ENCODE data around the gene FOXF2. TPM values are rescaled to one million over a fixed set of nuclear protein-coding genes. Genes with fewer than 3 reads are reported as not detected.
A peak's percentile ranks its signal among the peaks of the same experiment; 100 is the strongest.

Gene FOXF2
- total RNA-seq, 1 experiment from 2014 or later = 8.0 TPM

- intact Hi-C loops (cut with micrococcal nuclease) = no loop called here
- TF ChIP-seq CTCF (IDR thresholded peaks at IDR 0.05; ENCODE audit: unreplicated experiment) = no peak
- Mint-ChIP-seq H3K36me3 (ENCODE audit: insufficient read depth, unreplicated experiment) (no peaks in the 10 kb centered on the region), H3K4me3 (ENCODE audit: unreplicated experiment) (no peak overlapping the region), H3K4me1 (ENCODE audit: insufficient read depth, unreplicated experiment) (peaks cover 19% of the 10 kb centered on the region), H3K27me3 (ENCODE audit: insufficient read depth, unreplicated experiment) (no peaks in the 10 kb centered on the region), H3K27ac (ENCODE audit: low read depth, unreplicated experiment) (no peak overlapping the region), H3K9me3 (ENCODE audit: unreplicated experiment) (no peaks in the 10 kb centered on the region)
- ChIA-PET POLR2A (no interaction called here), CTCF (interaction anchor here (0.5 to 1.8 kb wide), 3 partner anchors 15 to 643 kb away, joined by 3 to 4 read pairs (median 3); no protein-coding TSS in a partner anchor)
- BruUV-seq (replicated peaks) = no TSS peak
- DNase-seq (ENCODE audit: unreplicated experiment) = no peak
Observed at GRCh38 chr6:1439349-1439748, 50.0 kb downstream of the FOXF2 start.

- ChIA-PET POLR2A (no interaction called here), CTCF (no interaction called here)
- no peak for DNase-seq (ENCODE audit: unreplicated experiment)
- intact Hi-C loops (cut with micrococcal nuclease) = no loop called here
- H3K4me1 Mint-ChIP-seq (ENCODE audit: insufficient read depth, unreplicated experiment) = peaks cover 5% of the 10 kb centered on the region
- TF ChIP-seq CTCF (IDR thresholded peaks at IDR 0.05; ENCODE audit: unreplicated experiment) = no peak
- H3K4me3 Mint-ChIP-seq (ENCODE audit: unreplicated experiment) = no peak overlapping the region
- H3K27ac Mint-ChIP-seq (ENCODE audit: low read depth, unreplicated experiment) = no peak overlapping the region
- no TSS peak for BruUV-seq (replicated peaks)
- H3K27me3 Mint-ChIP-seq (ENCODE audit: insufficient read depth, unreplicated experiment) = no peaks in the 10 kb centered on the region
- H3K36me3 Mint-ChIP-seq (ENCODE audit: insufficient read depth, unreplicated experiment) = no peaks in the 10 kb centered on the region
- no peaks in the 10 kb centered on the region for H3K9me3 Mint-ChIP-seq (ENCODE audit: unreplicated experiment)
Observed at GRCh38 chr6:1442929-1443328, 53.6 kb downstream of the FOXF2 start.

Small RNA genes within 50 kb of the gene (microRNA-seq; reads per million reads assigned to microRNA genes)
- 19.2 reads per million, percentile 57 among the genes with 10 or more reads in this experiment for gene MIR6720

Other genes with a start within 250 kb of the FOXF2 start
- gene FOXQ1, start 77.5 kb upstream of the FOXF2 start, total RNA-seq (2022) = 5.6 and 6.9 TPM in 2 replicates
- 16.7 and 16.8 TPM in 2 replicates for gene FOXC1, start 220.3 kb downstream of the FOXF2 start, total RNA-seq (2022)

Measured in MCF 10A (cell line).